ENCODE data around the gene ALKBH5.

ALKBH5 gene

DNA sequence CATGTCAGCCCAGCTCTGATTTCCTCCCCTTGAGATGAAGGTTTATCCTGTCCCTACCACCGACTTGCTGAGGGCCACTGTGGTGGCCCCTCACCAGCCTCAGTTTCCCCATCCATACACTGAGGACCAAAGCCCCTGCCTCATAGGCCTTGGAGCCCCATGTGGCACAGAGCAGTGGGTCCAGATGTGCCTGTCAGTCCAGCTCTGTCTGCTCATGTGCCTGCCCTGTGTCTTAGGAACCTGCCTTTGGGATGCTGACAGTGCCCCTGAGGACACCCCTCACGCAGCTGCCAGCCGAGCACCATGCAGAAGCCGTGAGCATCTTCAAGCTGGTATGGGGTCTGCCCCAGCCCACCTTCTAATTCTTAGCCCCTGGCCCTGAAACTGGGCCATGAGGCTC, 39.4 kb upstream of the ALKBH5 start:
- TF ChIP-seq EZH2phosphoT487 (IDR thresholded peaks at IDR 0.05; ENCODE audit: borderline replicate concordance, low read length), result no peak
- TF ChIP-seq, protein P1, sequence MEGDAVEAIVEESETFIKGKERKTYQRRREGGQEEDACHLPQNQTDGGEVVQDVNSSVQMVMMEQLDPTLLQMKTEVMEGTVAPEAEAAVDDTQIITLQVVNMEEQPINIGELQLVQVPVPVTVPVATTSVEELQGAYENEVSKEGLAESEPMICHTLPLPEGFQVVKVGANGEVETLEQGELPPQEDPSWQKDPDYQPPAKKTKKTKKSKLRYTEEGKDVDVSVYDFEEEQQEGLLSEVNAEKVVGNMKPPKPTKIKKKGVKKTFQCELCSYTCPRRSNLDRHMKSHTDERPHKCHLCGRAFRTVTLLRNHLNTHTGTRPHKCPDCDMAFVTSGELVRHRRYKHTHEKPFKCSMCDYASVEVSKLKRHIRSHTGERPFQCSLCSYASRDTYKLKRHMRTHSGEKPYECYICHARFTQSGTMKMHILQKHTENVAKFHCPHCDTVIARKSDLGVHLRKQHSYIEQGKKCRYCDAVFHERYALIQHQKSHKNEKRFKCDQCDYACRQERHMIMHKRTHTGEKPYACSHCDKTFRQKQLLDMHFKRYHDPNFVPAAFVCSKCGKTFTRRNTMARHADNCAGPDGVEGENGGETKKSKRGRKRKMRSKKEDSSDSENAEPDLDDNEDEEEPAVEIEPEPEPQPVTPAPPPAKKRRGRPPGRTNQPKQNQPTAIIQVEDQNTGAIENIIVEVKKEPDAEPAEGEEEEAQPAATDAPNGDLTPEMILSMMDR (IDR thresholded peaks at IDR 0.05; ENCODE audit: low read depth, low read length, poor library complexity, severe bottlenecking), result no peak
- Histone ChIP-seq H3K4me3 (ENCODE audit: low read length) (no peak overlapping the region), H3K79me2 (ENCODE audit: control insufficient read depth, low read length) (no peaks in the 10 kb centered on the region), H3K27ac (ENCODE audit: low read depth, low read length) (no peak overlapping the region), H3K4me1 (ENCODE audit: control insufficient read depth, low read length) (no peaks in the 10 kb centered on the region), H3F3A (ENCODE audit: control insufficient read depth, insufficient read depth) (no peaks in the 10 kb centered on the region), H4K20me1 (ENCODE audit: control insufficient read depth, insufficient read depth, low read depth, low read length) (no peaks in the 10 kb centered on the region), H3K36me3 (ENCODE audit: control insufficient read depth, low read length) (no peaks in the 10 kb centered on the region), H3K27me3 (ENCODE audit: control insufficient read depth, low read length) (no peaks in the 10 kb centered on the region), H3K9me2 (replicated peaks; ENCODE audit: control insufficient read depth, low read length) (no peaks in the 10 kb centered on the region), H3K9me3 (ENCODE audit: control insufficient read depth, insufficient read depth, low read length) (no peaks in the 10 kb centered on the region), H3K4me2 (ENCODE audit: low read length) (no peak overlapping the region)

DNA sequence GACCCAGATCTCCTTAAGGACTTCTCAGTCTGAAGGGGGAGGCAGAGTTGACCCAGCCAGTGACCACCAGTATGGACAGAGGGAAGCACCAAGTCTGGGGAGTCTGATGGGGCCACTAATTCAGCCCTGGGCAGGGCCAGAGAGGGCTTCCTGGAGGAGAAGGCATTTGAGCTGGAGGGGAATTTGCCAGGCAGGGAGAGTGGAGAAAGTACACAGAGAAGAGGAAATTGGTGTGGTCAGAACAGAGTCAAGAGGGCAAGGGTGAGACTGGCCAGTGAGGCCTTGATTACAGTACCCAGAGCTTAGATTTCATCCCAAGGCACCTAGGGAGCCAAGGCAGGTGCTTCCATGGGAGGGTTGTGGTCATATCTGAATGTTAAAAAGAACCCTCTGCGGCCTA, 38.8 kb upstream of the ALKBH5 start:
- no peaks in the 10 kb centered on the region for H3F3A ChIP-seq (ENCODE audit: control insufficient read depth, insufficient read depth)
- no peaks in the 10 kb centered on the region for H3K4me1 ChIP-seq (ENCODE audit: control insufficient read depth, low read length)
- H3K4me2 ChIP-seq (ENCODE audit: low read length), result no peak overlapping the region
- no peaks in the 10 kb centered on the region for H3K27me3 ChIP-seq (ENCODE audit: control insufficient read depth, low read length)
- TF ChIP-seq EZH2phosphoT487 (IDR thresholded peaks at IDR 0.05; ENCODE audit: borderline replicate concordance, low read length), result no peak
- TF ChIP-seq, protein P1 (IDR thresholded peaks at IDR 0.05; ENCODE audit: low read depth, low read length, poor library complexity, severe bottlenecking), result no peak
- no peak overlapping the region for H3K4me3 ChIP-seq (ENCODE audit: low read length)
- H3K9me3 ChIP-seq (ENCODE audit: control insufficient read depth, insufficient read depth, low read length), result no peaks in the 10 kb centered on the region
- no peaks in the 10 kb centered on the region for H4K20me1 ChIP-seq (ENCODE audit: control insufficient read depth, insufficient read depth, low read depth, low read length)
- H3K27ac ChIP-seq (ENCODE audit: low read depth, low read length), result no peak overlapping the region
- no peaks in the 10 kb centered on the region for H3K9me2 ChIP-seq (replicated peaks; ENCODE audit: control insufficient read depth, low read length)
- no peaks in the 10 kb centered on the region for H3K36me3 ChIP-seq (ENCODE audit: control insufficient read depth, low read length)
- H3K79me2 ChIP-seq (ENCODE audit: control insufficient read depth, low read length), result no peaks in the 10 kb centered on the region

DNA sequence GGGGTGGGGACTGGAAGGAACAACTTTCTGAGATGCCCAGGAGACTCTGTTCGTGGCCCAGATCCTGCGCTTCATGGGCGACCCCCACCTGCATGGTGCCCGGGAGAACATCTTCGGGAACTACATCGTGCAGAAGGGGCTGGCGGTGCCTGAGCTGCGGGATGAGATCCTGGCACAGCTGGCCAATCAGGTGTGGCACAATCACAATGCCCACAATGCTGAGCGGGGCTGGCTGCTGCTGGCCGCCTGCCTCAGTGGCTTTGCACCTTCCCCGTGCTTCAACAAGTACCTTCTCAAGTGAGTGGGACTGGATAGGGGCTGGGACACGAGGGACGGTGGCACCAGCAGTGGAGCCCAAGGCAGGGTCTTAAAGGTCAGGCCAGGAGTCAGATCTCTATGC, 37.8 kb upstream of the ALKBH5 start:
- TF ChIP-seq, protein P1 (IDR thresholded peaks at IDR 0.05; ENCODE audit: low read depth, low read length, poor library complexity, severe bottlenecking), result no peak
- no peak for TF ChIP-seq EZH2phosphoT487 (IDR thresholded peaks at IDR 0.05; ENCODE audit: borderline replicate concordance, low read length)
- no peaks in the 10 kb centered on the region for H3K36me3 ChIP-seq (ENCODE audit: control insufficient read depth, low read length)
- H3K79me2 ChIP-seq (ENCODE audit: control insufficient read depth, low read length), result no peaks in the 10 kb centered on the region

DNA sequence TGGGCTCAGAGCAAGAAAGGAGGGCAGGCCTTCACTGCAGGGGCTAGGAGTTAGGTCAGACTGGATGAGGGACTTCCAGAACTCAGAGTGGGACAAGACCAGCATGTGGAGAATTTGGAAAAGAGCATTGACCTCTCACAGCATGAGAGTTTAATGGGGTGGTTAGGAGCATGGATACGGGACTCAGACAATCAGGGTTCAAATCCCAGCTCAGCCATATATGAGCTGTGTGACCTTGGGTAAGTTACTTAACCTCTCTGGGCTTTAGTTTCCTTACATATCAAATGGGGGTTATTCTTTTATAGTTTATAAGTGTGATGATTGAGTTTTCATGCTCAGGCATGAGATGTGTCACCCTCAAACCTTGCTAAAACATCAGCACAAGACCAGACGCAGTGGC, 37.4 kb upstream of the ALKBH5 start:
- Histone ChIP-seq H3K9me2 (replicated peaks; ENCODE audit: control insufficient read depth, low read length) (no peaks in the 10 kb centered on the region), H3K27me3 (ENCODE audit: control insufficient read depth, low read length) (no peaks in the 10 kb centered on the region), H3K79me2 (ENCODE audit: control insufficient read depth, low read length) (no peaks in the 10 kb centered on the region), H3K27ac (ENCODE audit: low read depth, low read length) (no peak overlapping the region), H3K4me3 (ENCODE audit: low read length) (no peak overlapping the region), H3K4me2 (ENCODE audit: low read length) (no peak overlapping the region), H3K4me1 (ENCODE audit: control insufficient read depth, low read length) (no peaks in the 10 kb centered on the region), H4K20me1 (ENCODE audit: control insufficient read depth, insufficient read depth, low read depth, low read length) (no peaks in the 10 kb centered on the region), H3K36me3 (ENCODE audit: control insufficient read depth, low read length) (no peaks in the 10 kb centered on the region), H3F3A (ENCODE audit: control insufficient read depth, insufficient read depth) (no peaks in the 10 kb centered on the region), H3K9me3 (ENCODE audit: control insufficient read depth, insufficient read depth, low read length) (no peaks in the 10 kb centered on the region)
- no peak for TF ChIP-seq EZH2phosphoT487 (IDR thresholded peaks at IDR 0.05; ENCODE audit: borderline replicate concordance, low read length)
- TF ChIP-seq, protein P1 (IDR thresholded peaks at IDR 0.05; ENCODE audit: low read depth, low read length, poor library complexity, severe bottlenecking), result no peak

More for the DNA sequence above, 37.8 kb upstream of the ALKBH5 start:
- no peaks in the 10 kb centered on the region for H4K20me1 ChIP-seq (ENCODE audit: control insufficient read depth, insufficient read depth, low read depth, low read length)
- no peak overlapping the region for H3K4me3 ChIP-seq (ENCODE audit: low read length)
- no peaks in the 10 kb centered on the region for H3K27me3 ChIP-seq (ENCODE audit: control insufficient read depth, low read length)
- H3K9me3 ChIP-seq (ENCODE audit: control insufficient read depth, insufficient read depth, low read length), result no peaks in the 10 kb centered on the region
- H3F3A ChIP-seq (ENCODE audit: control insufficient read depth, insufficient read depth), result no peaks in the 10 kb centered on the region
- H3K9me2 ChIP-seq (replicated peaks; ENCODE audit: control insufficient read depth, low read length), result no peaks in the 10 kb centered on the region
- no peaks in the 10 kb centered on the region for H3K4me1 ChIP-seq (ENCODE audit: control insufficient read depth, low read length)
- no peak overlapping the region for H3K27ac ChIP-seq (ENCODE audit: low read depth, low read length)
- no peak overlapping the region for H3K4me2 ChIP-seq (ENCODE audit: low read length)
